ENCODE results near the gene EFNA1. TPM values are rescaled to one million over a fixed set of nuclear protein-coding genes. Genes with fewer than 3 reads are reported as not detected.

Gene EFNA1
- total and polyA plus RNA-seq, 7 donors = 5.5 to 42.6 (median 15.0) TPM

- intact Hi-C loops (cut with DNase I) = loop anchor here (5.0 kb wide), 2 partner anchors 36 to 39 kb away; no protein-coding TSS in a partner anchor
- DNase-seq = no peak
- Histone ChIP-seq H3K27ac (peak overlapping the region; percentile 72), H3K4me3 (peak overlapping the region; percentile 74), H3K36me3 (ENCODE audit: insufficient read depth in 1 of 2, low read depth in 1 of 2) (peaks cover 0 to 22% of the 10 kb centered on the region in 2 donors), H3K4me1 (peaks cover 24% of the 10 kb centered on the region), H3K27me3 (ENCODE audit: insufficient read depth in 3 of 3, low read length in 2 of 3) (peaks cover 0 to 31% (median 0%) of the 10 kb centered on the region in 3 donors), H3K9me3 (no peaks in the 10 kb centered on the region)
- WGBS, 3 donors = 5 to 7% (median 7%) methylated on average over 17 of the region's 17 CpGs
- no peak for ATAC-seq
- TF ChIP-seq CTCF (IDR thresholded peaks at IDR 0.05) = no peak
These were observed 485 bp downstream of the EFNA1 start for GRCh38 chr1:155127967-155128754.

- peak overlapping the region; percentile 72 for H3K27ac ChIP-seq
- intact Hi-C loops (cut with DNase I) = loop anchor here (5.0 kb wide), 2 partner anchors 37 to 38 kb away; no protein-coding TSS in a partner anchor
- H3K9me3 ChIP-seq = no peaks in the 10 kb centered on the region
- peak; percentile 26 to 59 for DNase-seq
- peaks cover 0 to 31% (median 0%) of the 10 kb centered on the region in 3 donors for H3K27me3 ChIP-seq (ENCODE audit: insufficient read depth in 3 of 3, low read length in 2 of 3)
- WGBS, 3 donors = 26 to 30% (median 29%) methylated on average over 13 to 14 of the region's 14 CpGs
- H3K4me1 ChIP-seq = peaks cover 24% of the 10 kb centered on the region
- peak in 3 of 4 donors; percentile 19 to 31 (median 20) for ATAC-seq
- H3K4me3 ChIP-seq = peak overlapping the region; percentile 74
- peaks cover 0 to 29% of the 10 kb centered on the region in 2 donors for H3K36me3 ChIP-seq (ENCODE audit: insufficient read depth in 1 of 2, low read depth in 1 of 2)
- TF ChIP-seq CTCF (IDR thresholded peaks at IDR 0.05) = no peak
These were observed 1.2 kb downstream of the EFNA1 start for GRCh38 chr1:155128755-155129473.

GRCh38 chr1:155130272-155131006 lies 2.8 kb downstream of the EFNA1 start:
- Histone ChIP-seq H3K4me1 (peaks cover 31% of the 10 kb centered on the region), H3K27ac (peak overlapping the region; percentile 72), H3K4me3 (peak overlapping the region; percentile 74), H3K27me3 (ENCODE audit: insufficient read depth in 3 of 3, low read length in 2 of 3) (peaks cover 0 to 31% (median 0%) of the 10 kb centered on the region in 3 donors), H3K36me3 (ENCODE audit: insufficient read depth in 1 of 2, low read depth in 1 of 2) (peaks cover 0 to 36% of the 10 kb centered on the region in 2 donors), H3K9me3 (no peaks in the 10 kb centered on the region)
- DNase-seq (no peak), ATAC-seq (no peak)
- intact Hi-C loops (cut with DNase I) = no loop called here
- 22 to 37% (median 27%) methylated on average over 5 to 6 of the region's 6 CpGs for WGBS, 3 donors
- no peak for TF ChIP-seq CTCF (IDR thresholded peaks at IDR 0.05)

GRCh38 chr1:155131285-155131684 lies 3.6 kb downstream of the EFNA1 start:
- 31 to 66% (median 63%) methylated on average over 8 of the region's 8 CpGs for WGBS, 3 donors
- intact Hi-C loops (cut with DNase I) = no loop called here
- no peak overlapping the region for H3K27ac ChIP-seq

More at GRCh38 chr1:155131285-155131684, 3.6 kb downstream of the EFNA1 start:
- Histone ChIP-seq H3K36me3 (ENCODE audit: insufficient read depth in 1 of 2, low read depth in 1 of 2) (peaks cover 0 to 36% of the 10 kb centered on the region in 2 donors), H3K9me3 (no peaks in the 10 kb centered on the region), H3K4me3 (peak overlapping the region; percentile 74), H3K27me3 (ENCODE audit: insufficient read depth in 3 of 3, low read length in 2 of 3) (peaks cover 0 to 28% (median 0%) of the 10 kb centered on the region in 3 donors), H3K4me1 (peaks cover 27% of the 10 kb centered on the region)
- ATAC-seq = peak in 3 of 4 donors; percentile 28 to 47 (median 39)
- TF ChIP-seq CTCF (IDR thresholded peaks at IDR 0.05) = no peak
- peak; percentile 74 to 90 for DNase-seq

Measured in psoas muscle (tissue), 8 donors.